ENCODE measurements around the gene KIF6. TPM values are rescaled to one million over a fixed set of nuclear protein-coding genes. Genes with fewer than 3 reads are reported as not detected.

KIF6 gene
- total RNA-seq, 1 donor from 2014 or later, result not detected

DNA sequence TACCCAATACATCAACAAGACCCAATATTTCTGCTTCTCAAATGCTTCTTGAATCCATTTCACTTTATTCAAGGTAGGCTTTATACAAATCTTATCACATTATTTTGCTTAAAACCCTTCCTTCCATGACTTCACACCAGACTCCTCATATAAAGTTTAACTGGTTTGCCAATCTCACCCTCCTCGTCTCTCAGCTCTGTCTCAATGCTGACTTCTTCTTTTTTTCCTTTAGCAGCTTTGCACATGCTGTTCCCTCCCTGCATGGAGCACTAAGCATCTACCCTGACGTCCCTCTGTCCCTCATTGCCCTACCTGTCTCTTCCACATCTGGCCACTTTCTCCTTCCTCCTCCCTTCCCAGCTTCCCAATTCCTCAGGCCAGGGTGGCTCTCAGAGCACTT, 442.4 kb downstream of the KIF6 start:
- no peaks in the 10 kb centered on the region for H3K36me3 Mint-ChIP-seq (ENCODE audit: low read depth)
- peaks cover 11% of the 10 kb centered on the region for H3K27me3 Mint-ChIP-seq
- H3K9me3 Mint-ChIP-seq, result no peaks in the 10 kb centered on the region
- ChIA-PET POLR2A (no interaction called here), CTCF (no interaction called here)
- DNase-seq, result no peak
- H3K27ac Mint-ChIP-seq, result no peak overlapping the region
- TF ChIP-seq, protein P1, sequence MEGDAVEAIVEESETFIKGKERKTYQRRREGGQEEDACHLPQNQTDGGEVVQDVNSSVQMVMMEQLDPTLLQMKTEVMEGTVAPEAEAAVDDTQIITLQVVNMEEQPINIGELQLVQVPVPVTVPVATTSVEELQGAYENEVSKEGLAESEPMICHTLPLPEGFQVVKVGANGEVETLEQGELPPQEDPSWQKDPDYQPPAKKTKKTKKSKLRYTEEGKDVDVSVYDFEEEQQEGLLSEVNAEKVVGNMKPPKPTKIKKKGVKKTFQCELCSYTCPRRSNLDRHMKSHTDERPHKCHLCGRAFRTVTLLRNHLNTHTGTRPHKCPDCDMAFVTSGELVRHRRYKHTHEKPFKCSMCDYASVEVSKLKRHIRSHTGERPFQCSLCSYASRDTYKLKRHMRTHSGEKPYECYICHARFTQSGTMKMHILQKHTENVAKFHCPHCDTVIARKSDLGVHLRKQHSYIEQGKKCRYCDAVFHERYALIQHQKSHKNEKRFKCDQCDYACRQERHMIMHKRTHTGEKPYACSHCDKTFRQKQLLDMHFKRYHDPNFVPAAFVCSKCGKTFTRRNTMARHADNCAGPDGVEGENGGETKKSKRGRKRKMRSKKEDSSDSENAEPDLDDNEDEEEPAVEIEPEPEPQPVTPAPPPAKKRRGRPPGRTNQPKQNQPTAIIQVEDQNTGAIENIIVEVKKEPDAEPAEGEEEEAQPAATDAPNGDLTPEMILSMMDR (IDR thresholded peaks at IDR 0.05), result no peak
- intact Hi-C loops (cut with micrococcal nuclease), result no loop called here
- H3K4me1 Mint-ChIP-seq, result no peaks in the 10 kb centered on the region
- H3K4me3 Mint-ChIP-seq, result no peak overlapping the region
- ATAC-seq (ENCODE audit: low read depth), result no peak

DNA sequence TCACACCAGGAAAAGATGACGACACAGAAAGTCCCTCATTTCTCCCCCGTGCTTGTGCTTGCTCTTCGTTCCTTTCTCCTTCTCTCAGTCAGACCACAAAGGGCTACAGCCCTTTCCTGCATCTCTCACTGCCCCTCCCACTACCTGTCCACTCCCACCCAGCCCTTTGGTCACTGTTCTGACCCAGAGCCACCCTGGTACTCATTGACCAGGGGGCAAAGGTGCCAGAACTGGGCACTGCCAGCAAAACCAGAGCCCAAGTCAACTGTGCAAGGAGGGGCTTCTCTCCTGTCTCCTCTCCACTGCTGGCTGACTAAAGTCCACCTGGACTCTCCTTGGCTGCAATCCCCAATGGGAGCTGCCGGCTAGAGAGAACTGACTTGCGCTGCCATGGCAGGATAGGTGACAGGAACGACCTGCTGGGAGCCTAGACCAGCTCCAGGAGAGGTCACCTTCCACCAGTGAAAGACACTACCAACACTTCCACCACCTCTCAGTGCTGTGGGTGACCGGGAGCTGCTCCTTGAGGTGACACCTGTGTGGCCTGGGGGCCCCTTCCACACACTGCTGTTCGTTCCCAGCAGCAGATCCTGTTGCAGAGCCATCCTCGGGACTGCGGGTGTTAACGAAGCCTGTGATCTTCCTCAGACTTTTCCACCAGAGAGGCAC, 443.8 kb downstream of the KIF6 start:
- intact Hi-C loops (cut with micrococcal nuclease), result no loop called here
- TF ChIP-seq, protein P1 (IDR thresholded peaks at IDR 0.05), result no peak
- no peaks in the 10 kb centered on the region for H3K4me1 Mint-ChIP-seq
- POLR2A ChIA-PET, result no interaction called here
- H3K27ac Mint-ChIP-seq, result no peak overlapping the region
- peaks cover 17% of the 10 kb centered on the region for H3K27me3 Mint-ChIP-seq
- H3K4me3 Mint-ChIP-seq, result no peak overlapping the region
- DNase-seq (no peak), ATAC-seq (ENCODE audit: low read depth) (no peak)
- CTCF ChIA-PET, result no interaction called here
- H3K36me3 Mint-ChIP-seq (ENCODE audit: low read depth), result no peaks in the 10 kb centered on the region
- no peaks in the 10 kb centered on the region for H3K9me3 Mint-ChIP-seq

DNA sequence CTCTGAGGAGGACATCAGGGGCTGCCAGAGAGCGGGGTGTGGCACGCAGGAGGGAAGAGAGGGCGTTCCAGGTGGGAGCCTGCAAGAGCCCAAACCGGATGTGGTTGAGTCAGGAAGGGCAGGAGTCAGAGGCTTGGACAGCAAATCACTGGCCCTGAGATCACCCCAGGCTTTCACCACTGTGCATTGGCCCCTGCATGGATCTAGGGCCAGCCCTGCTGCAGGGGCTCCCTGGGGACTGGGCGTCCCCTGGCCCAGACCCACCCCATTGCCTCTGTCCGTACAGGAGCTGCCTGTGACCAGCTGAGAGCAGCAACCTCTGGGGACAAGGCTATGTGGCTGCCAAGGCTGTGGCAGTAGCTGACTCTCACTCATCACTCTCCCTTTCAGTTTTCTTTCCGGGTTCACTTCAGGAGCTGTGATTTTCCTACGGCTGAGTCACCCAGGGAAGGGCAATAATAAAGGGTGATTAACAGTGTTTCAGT, 444.9 kb downstream of the KIF6 start:
- no peak overlapping the region for H3K27ac Mint-ChIP-seq
- H3K4me3 Mint-ChIP-seq, result no peak overlapping the region
- POLR2A ChIA-PET, result no interaction called here
- CTCF ChIA-PET, result no interaction called here
- intact Hi-C loops (cut with micrococcal nuclease), result no loop called here
- H3K4me1 Mint-ChIP-seq, result no peaks in the 10 kb centered on the region
- DNase-seq (no peak), ATAC-seq (ENCODE audit: low read depth) (no peak)
- H3K9me3 Mint-ChIP-seq, result no peaks in the 10 kb centered on the region
- H3K36me3 Mint-ChIP-seq (ENCODE audit: low read depth), result no peaks in the 10 kb centered on the region
- peaks cover 17% of the 10 kb centered on the region for H3K27me3 Mint-ChIP-seq
- TF ChIP-seq, protein P1 (IDR thresholded peaks at IDR 0.05), result no peak

Other genes with a start within 250 kb of the KIF6 start
- gene DAAM2, start 67.0 kb upstream of the KIF6 start, total RNA-seq, result not detected in 2 replicates
- gene MOCS1, start 209.1 kb upstream of the KIF6 start, total RNA-seq, result 0.20 and 0.34 TPM in 2 replicates